Uterine smooth muscle cell (primary cell): ENCODE measurements around the gene DDX41. TPM values are rescaled to one million over a fixed set of nuclear protein-coding genes. Genes with fewer than 3 reads are reported as not detected.

ENCODE experiments used
- total RNA-seq: library from RNA; depleted of rRNA; stranded (reverse); fragments of >200 nt; gene quantifications from 2 replicates; pipeline ENCODE4 v1.2.3, GENCODE V29; 2014

DDX41 gene
- total RNA-seq: 89.5 and 108 TPM in 2 replicates

DNA sequence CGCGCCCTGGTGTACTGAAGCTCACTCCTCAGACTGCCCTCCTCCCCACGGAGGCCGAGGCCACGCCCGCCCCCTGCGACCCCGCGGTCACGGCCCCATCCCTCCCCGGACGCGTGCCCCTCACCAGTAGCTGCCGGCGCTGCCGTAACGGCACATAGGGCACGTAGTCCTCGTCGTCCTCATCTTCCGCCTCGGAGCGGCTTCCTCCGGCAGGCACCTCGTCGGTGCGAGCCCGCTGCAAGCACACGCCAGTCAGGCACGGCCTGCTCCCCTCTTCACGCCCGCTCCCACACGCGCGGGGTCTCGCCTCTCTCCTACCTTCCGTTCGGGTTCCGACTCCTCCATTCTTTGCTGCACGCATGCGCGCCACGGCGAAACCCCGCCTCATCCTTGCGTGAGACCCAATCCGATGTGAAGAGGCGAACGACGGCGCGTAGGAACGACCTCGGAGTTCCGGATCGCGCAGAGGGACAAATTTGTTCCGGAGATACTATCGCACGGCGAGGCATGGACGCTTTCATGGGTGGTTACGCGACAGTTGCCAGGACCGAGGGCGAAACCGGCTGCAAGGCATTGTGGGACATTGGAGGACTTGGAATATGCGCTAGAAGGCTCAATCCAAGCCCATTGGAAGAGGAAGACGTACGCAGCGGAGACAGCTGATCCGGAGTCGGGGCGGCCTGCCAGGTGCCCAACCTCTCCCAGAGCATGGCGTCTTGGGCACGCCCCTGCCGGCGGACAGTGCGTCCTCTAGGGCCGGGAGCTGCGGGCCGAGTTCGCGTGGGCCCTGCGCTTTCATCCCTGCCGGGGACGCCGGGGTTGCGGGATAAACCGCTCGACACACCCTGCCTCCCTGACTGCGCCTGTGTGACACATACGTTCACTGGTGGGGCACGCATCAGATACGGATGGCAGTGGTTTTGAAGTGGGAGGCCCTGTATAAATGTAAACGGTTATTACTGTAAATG is at the start of gene DDX41:
Gene DDX41, minus strand, starts transcription at position 361 of the 968 bp plus-strand sequence. Its CDS starts 16 bp downstream, at position 345.

GRCh38 chr5:177554474-177555111 is 37.8 kb upstream of the DDX41 start, which contains the start of gene FAM193B:
Gene FAM193B, minus strand, starts transcription at chr5:177554563. Its CDS starts 105 bp downstream, at chr5:177554458.

GRCh38 chr5:177509381-177509951 is 7.3 kb downstream of the DDX41 start, which contains the start of gene DOK3:
Gene DOK3, minus strand, starts transcription at chr5:177509826. Its CDS starts 286 bp downstream, at chr5:177509540.

GRCh38 chr5:177497292-177498012 is 19.3 kb downstream of the DDX41 start, which contains the start of gene PDLIM7:
Gene PDLIM7, minus strand, starts transcription at chr5:177497604. Its CDS starts 1,092 bp downstream, at chr5:177496512.

GRCh38 chr5:177473443-177474001 is 43.2 kb downstream of the DDX41 start, which contains the start of gene DBN1:
Gene DBN1, minus strand, starts transcription at chr5:177473634. Its CDS starts 113 bp downstream, at chr5:177473521.

Other genes starting within 250 kb of the DDX41 start
- gene RAB24, start 213.2 kb downstream of the DDX41 start, total RNA-seq: 21.4 and 36.1 TPM in 2 replicates
- gene PRELID1, start 213.2 kb downstream of the DDX41 start, total RNA-seq: 93.1 and 168 TPM in 2 replicates
- 9.7 and 32.6 TPM in 2 replicates for gene MXD3, start 205.1 kb downstream of the DDX41 start, total RNA-seq
- 332 and 487 TPM in 2 replicates for gene LMAN2, start 165.3 kb downstream of the DDX41 start, total RNA-seq
- gene RGS14, start 159.0 kb downstream of the DDX41 start, total RNA-seq: 4.3 and 7.4 TPM in 2 replicates
- gene SLC34A1, start 132.5 kb downstream of the DDX41 start, total RNA-seq: not detected in 2 replicates
- gene PFN3, start 116.3 kb downstream of the DDX41 start, total RNA-seq: not detected in 2 replicates
- gene F12, start 107.4 kb downstream of the DDX41 start, total RNA-seq: 0.22 and 0.50 TPM in 2 replicates
- gene GRK6, start 90.3 kb downstream of the DDX41 start, total RNA-seq: 24.0 and 42.4 TPM in 2 replicates
- 3.7 and 4.9 TPM in 2 replicates for gene PRR7, start 70.1 kb downstream of the DDX41 start, total RNA-seq
- gene DBN1, start 43.3 kb downstream of the DDX41 start, total RNA-seq: 153 and 171 TPM in 2 replicates
- gene PDLIM7, start 19.4 kb downstream of the DDX41 start, total RNA-seq: 109 and 136 TPM in 2 replicates
- 0.62 and 1.3 TPM in 2 replicates for gene DOK3, start 7.1 kb downstream of the DDX41 start, total RNA-seq
- 21.6 and 26.5 TPM in 2 replicates for gene FAM193B, start 37.6 kb upstream of the DDX41 start, total RNA-seq
- gene TMED9, start 75.2 kb upstream of the DDX41 start, total RNA-seq: 206 and 238 TPM in 2 replicates
- gene B4GALT7, start 83.2 kb upstream of the DDX41 start, total RNA-seq: 33.9 and 41.0 TPM in 2 replicates